Ishikawa (cell line): Measurements from ENCODE around the gene ELL2.

Experiments used
- CEBPB ChIP-seq: IDR thresholded peaks from 2 replicates; pipeline ENCODE4 v1.6.1; 2012
- CREB1 ChIP-seq: IDR thresholded peaks from 2 replicates; pipeline ENCODE4 v1.6.1; 2012; ENCODE audit warnings: low read depth
- EGR1 ChIP-seq: IDR thresholded peaks from 2 replicates; pipeline ENCODE4 v1.6.1; 2012
- EP300 ChIP-seq: IDR thresholded peaks from 2 replicates; pipeline ENCODE4 v1.6.1; 2012; ENCODE audit warnings: borderline replicate concordance
- FOXM1 ChIP-seq: IDR thresholded peaks from 2 replicates; pipeline ENCODE4 v1.6.1; 2012; ENCODE audit warnings: low read depth, borderline replicate concordance
- NFIC ChIP-seq: IDR thresholded peaks from 2 replicates; pipeline ENCODE4 v1.6.1; 2012
- RAD21 ChIP-seq: IDR thresholded peaks from 2 replicates; pipeline ENCODE4 v1.6.1; 2012; ENCODE audit warnings: low read depth
- REST ChIP-seq: IDR thresholded peaks from 2 replicates; pipeline ENCODE4 v1.6.1; 2012; ENCODE audit warnings: low read depth, mild to moderate bottlenecking
- TAF1 ChIP-seq: IDR thresholded peaks from 2 replicates; pipeline ENCODE4 v1.6.1; 2012; ENCODE audit warnings: low read depth, mild to moderate bottlenecking
- TCF12 ChIP-seq: IDR thresholded peaks from 2 replicates; pipeline ENCODE4 v1.6.1; 2012; ENCODE audit warnings: low read depth
- TEAD4 ChIP-seq: IDR thresholded peaks from 2 replicates; pipeline ENCODE4 v1.6.1; 2012
- YY1 ChIP-seq: IDR thresholded peaks from 2 replicates; pipeline ENCODE4 v1.6.1; 2012; ENCODE audit warnings: low read depth
- ZBTB7A ChIP-seq: IDR thresholded peaks from 2 replicates; pipeline ENCODE4 v1.6.1; 2012; ENCODE audit warnings: low read depth
- TF ChIP-seq, protein P1 (sequence below): IDR thresholded peaks from 2 replicates; pipeline ENCODE4 v1.6.1; 2012
- TF ChIP-seq, protein P2 (sequence below): IDR thresholded peaks from 2 replicates; pipeline ENCODE4 v1.6.1; 2012

ELL2 gene

DNA sequence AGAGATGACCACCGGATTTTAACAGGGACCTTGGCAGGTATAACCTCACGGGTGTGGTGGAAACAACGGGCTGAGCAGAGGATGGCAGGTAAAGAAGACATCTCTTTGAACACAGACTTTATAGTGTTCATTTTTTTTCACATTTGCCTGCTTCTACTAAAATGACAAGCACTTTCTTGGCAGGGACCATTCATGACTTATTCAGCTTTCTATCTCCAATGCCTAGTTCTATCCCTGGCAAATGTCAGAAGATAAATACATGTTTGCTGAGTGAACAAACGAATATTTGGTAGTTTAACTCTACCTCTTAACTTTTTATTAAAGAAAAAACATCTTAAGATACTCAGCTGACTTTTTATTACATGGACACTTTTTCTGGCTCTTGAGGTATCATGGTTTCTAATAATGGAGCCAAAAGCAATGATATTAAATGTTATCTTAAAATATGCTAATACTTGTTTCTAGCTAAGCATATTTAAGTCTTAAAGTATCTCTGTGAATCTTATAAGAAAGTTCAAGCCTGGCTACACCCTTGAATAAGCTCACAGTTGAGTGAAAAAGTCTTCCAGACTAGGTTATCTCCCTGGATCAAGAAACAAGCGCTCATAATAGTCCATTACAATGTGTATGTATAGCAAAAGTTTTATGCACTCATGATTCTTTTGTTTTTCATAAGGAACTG lies 8.5 kb downstream of the ELL2 start:
- TF ChIP-seq ZBTB7A, result no peak
- TF ChIP-seq TAF1, result no peak
- no peak for TF ChIP-seq CREB1
- no peak for TF ChIP-seq NFIC
- TF ChIP-seq FOXM1, result no peak
- no peak for TF ChIP-seq EGR1
- TF ChIP-seq, protein P1, sequence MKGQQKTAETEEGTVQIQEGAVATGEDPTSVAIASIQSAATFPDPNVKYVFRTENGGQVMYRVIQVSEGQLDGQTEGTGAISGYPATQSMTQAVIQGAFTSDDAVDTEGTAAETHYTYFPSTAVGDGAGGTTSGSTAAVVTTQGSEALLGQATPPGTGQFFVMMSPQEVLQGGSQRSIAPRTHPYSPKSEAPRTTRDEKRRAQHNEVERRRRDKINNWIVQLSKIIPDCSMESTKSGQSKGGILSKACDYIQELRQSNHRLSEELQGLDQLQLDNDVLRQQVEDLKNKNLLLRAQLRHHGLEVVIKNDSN, result no peak
- TF ChIP-seq RAD21, result no peak

- TF ChIP-seq CREB1, result no peak
- TF ChIP-seq RAD21, result no peak
- no peak for TF ChIP-seq TEAD4
- TF ChIP-seq YY1, result no peak
- TF ChIP-seq, protein P2, sequence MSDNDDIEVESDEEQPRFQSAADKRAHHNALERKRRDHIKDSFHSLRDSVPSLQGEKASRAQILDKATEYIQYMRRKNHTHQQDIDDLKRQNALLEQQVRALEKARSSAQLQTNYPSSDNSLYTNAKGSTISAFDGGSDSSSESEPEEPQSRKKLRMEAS, result no peak
- TF ChIP-seq NFIC, result no peak
- TF ChIP-seq ZBTB7A, result no peak
- TF ChIP-seq TAF1, result no peak
- TF ChIP-seq EP300, result no peak
- no peak for TF ChIP-seq TCF12
- no peak for TF ChIP-seq FOXM1
- TF ChIP-seq EGR1, result no peak
Measured at GRCh38 chr5:95951916-95952315, 9.7 kb downstream of the ELL2 start.

- TF ChIP-seq TEAD4 (no peak), YY1 (no peak), REST (no peak), NFIC (no peak), ZBTB7A (no peak), EP300 (no peak), FOXM1 (no peak), CREB1 (no peak), RAD21 (no peak), TCF12 (no peak)
- TF ChIP-seq, protein P2, result no peak
- TF ChIP-seq, protein P1, result no peak
Measured at GRCh38 chr5:95949810-95950209, 11.8 kb downstream of the ELL2 start.

GRCh38 chr5:95948631-95949030 lies 13.0 kb downstream of the ELL2 start:
- TF ChIP-seq TCF12 (no peak), EP300 (no peak), NFIC (no peak), FOXM1 (no peak), ZBTB7A (no peak), TAF1 (no peak), RAD21 (no peak), CREB1 (no peak), EGR1 (no peak), CEBPB (no peak), REST (no peak), TEAD4 (no peak), YY1 (no peak)
- TF ChIP-seq, protein P2, result no peak

DNA sequence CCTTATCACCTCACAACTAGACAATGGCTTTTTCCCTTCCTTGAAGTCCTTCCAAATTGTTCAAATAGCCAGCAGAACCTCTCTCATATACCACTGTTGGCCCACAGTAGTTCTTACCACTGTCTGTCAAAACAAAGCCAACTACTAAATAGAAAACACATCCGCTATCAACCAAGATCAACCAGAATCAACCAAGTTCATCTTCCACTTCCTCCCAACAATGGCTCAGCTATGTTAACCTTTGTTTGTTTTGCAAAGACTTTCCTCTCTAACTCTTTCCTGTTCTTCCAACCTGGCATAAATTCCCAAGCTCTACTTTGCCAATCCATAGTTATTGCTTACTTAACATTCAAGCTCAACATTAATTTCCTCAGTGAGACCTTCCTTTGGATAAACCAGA lies 15.2 kb downstream of the ELL2 start:
- TF ChIP-seq EP300 (no peak), YY1 (no peak), REST (no peak), CEBPB (no peak)
- TF ChIP-seq, protein P1, result no peak
- TF ChIP-seq, protein P2, result no peak
